Neural cell (in vitro differentiated cells): ENCODE results near the gene TLR9. TPM values are rescaled to one million over a fixed set of nuclear protein-coding genes. Genes with fewer than 3 reads are reported as not detected.

Source experiments
- H2AFZ ChIP-seq: fragments of 200-600, 300-800 bp; sonication (generic), shearing (Covaris generic); 2 replicates; pipeline ENCODE4 v1.6.0; 2014; ENCODE audit warnings: low read depth, mild to moderate bottlenecking, antibody characterized with exemption, low read length, moderate library complexity
- H3F3A ChIP-seq: fragments of 200-600 bp; shearing (Covaris generic); 2 replicates; pipeline ENCODE4 v1.6.1; 2016; ENCODE audit warnings: mild to moderate bottlenecking, moderate library complexity, mixed read lengths, antibody characterized with exemption, low read length; ENCODE audit not compliant: insufficient read depth, poor library complexity, severe bottlenecking
- H3K27ac ChIP-seq: fragments of 200-600, 300-800 bp; sonication (generic), shearing (Covaris generic); 2 replicates; pipeline ENCODE4 v1.5.1; 2014; ENCODE audit warnings: mild to moderate bottlenecking, low read length, moderate library complexity
- H3K27me3 ChIP-seq: fragments of 300-800, 200-600 bp; sonication (generic), shearing (Covaris generic); 2 replicates; pipeline ENCODE4 v1.6.0; 2014; ENCODE audit warnings: mild to moderate bottlenecking, low read depth, low read length, moderate library complexity; ENCODE audit not compliant: insufficient read depth
- H3K36me3 ChIP-seq: fragments of 300-800, 200-600 bp; sonication (generic), shearing (Covaris generic); 2 replicates; pipeline ENCODE4 v1.5.1; 2014; ENCODE audit warnings: mild to moderate bottlenecking, antibody characterized with exemption, low read length, moderate library complexity; ENCODE audit not compliant: insufficient read depth
- H3K4me2 ChIP-seq: fragments of 300-800, 200-600 bp; sonication (generic), shearing (Covaris generic); 2 replicates; pipeline ENCODE4 v1.6.0; 2014; ENCODE audit warnings: mild to moderate bottlenecking, low read length
- H3K4me3 ChIP-seq: fragments of 300-800, 200-600 bp; sonication (generic), shearing (Covaris generic); 2 replicates; pipeline ENCODE4 v1.5.1; 2014; ENCODE audit warnings: mild to moderate bottlenecking, low read length, moderate library complexity
- H3K79me2 ChIP-seq: fragments of 200-600 bp; shearing (Covaris generic); replicated peaks from 2 replicates; pipeline ENCODE4 v1.6.0; 2014; ENCODE audit warnings: mild to moderate bottlenecking, low read length, moderate library complexity; ENCODE audit not compliant: insufficient read depth
- H3K9ac ChIP-seq: fragments of 300-800, 200-600 bp; sonication (generic), shearing (Covaris generic); 2 replicates; pipeline ENCODE4 v1.6.1; 2016; ENCODE audit warnings: mild to moderate bottlenecking, low read length, mixed read lengths
- H3K9me2 ChIP-seq: fragments of 200-600 bp; shearing (Covaris generic); 2 replicates; pipeline ENCODE4 v1.6.1; 2016; ENCODE audit warnings: mild to moderate bottlenecking, low read length, mixed read lengths; ENCODE audit not compliant: insufficient read depth
- H3K9me3 ChIP-seq: fragments of 200-600, 300-800 bp; sonication (generic), shearing (Covaris generic); 2 replicates; pipeline ENCODE4 v1.6.1; 2016; ENCODE audit warnings: mild to moderate bottlenecking, mixed run types, low read length, moderate library complexity, mixed read lengths
- H4K20me1 ChIP-seq: fragments of 200-600 bp; shearing (Covaris generic); 2 replicates; pipeline ENCODE4 v1.6.1; 2016; ENCODE audit warnings: mild to moderate bottlenecking, mixed run types; ENCODE audit not compliant: insufficient read depth
- EP300 ChIP-seq: fragments of 450-650 bp; conservative IDR thresholded peaks from 2 replicates; pipeline ENCODE4 v1.6.1; 2014; ENCODE audit warnings: antibody characterized with exemption, mild to moderate bottlenecking, moderate library complexity; ENCODE audit not compliant: poor library complexity, severe bottlenecking
- EZH2 ChIP-seq: fragments of 200-600, 300-800 bp; shearing (Covaris generic), sonication (generic); IDR thresholded peaks from 2 replicates; pipeline ENCODE4 v1.6.1; 2014; ENCODE audit warnings: antibody characterized with exemption, low read length, borderline replicate concordance, mild to moderate bottlenecking; ENCODE audit not compliant: insufficient read depth, poor library complexity, severe bottlenecking
- MXI1 ChIP-seq: fragments of 450-650 bp; conservative IDR thresholded peaks from 2 replicates; pipeline ENCODE4 v1.6.1; 2014; ENCODE audit warnings: antibody characterized with exemption, mild to moderate bottlenecking; ENCODE audit not compliant: poor library complexity, severe bottlenecking
- POLR2AphosphoS5 ChIP-seq: IDR thresholded peaks from 2 replicates; pipeline ENCODE4 v1.6.1; 2012
- RAD21 ChIP-seq: fragments of 450-650 bp; conservative IDR thresholded peaks from 2 replicates; pipeline ENCODE4 v1.6.1; 2014; ENCODE audit warnings: antibody characterized with exemption, mild to moderate bottlenecking, moderate library complexity
- SMC3 ChIP-seq: fragments of 450-650 bp; conservative IDR thresholded peaks from 2 replicates; pipeline ENCODE4 v1.6.1; 2014; ENCODE audit warnings: antibody characterized with exemption, mild to moderate bottlenecking, moderate library complexity; ENCODE audit not compliant: poor library complexity
- TAF1 ChIP-seq: IDR thresholded peaks from 2 replicates; pipeline ENCODE4 v1.6.1; 2012; ENCODE audit warnings: low read depth
- polyA plus RNA-seq: library from polyadenylated mRNA; depleted of rRNA; stranded (reverse); fragments of >200 nt; gene quantifications from 2 replicates; pipeline ENCODE4 v1.2.3, GENCODE V29; 2014
- TF ChIP-seq, protein P1 (sequence below): IDR thresholded peaks from 2 replicates; pipeline ENCODE4 v1.6.1; 2012; ENCODE audit warnings: borderline replicate concordance
- TF ChIP-seq, protein P2 (sequence below): fragments of 450-650 bp; IDR thresholded peaks from 2 replicates; pipeline ENCODE4 v1.5.1; 2014; ENCODE audit warnings: antibody characterized with exemption, mild to moderate bottlenecking, moderate library complexity; ENCODE audit not compliant: poor library complexity, severe bottlenecking

The TLR9 gene
- polyA plus RNA-seq, 1 donor from 2014 or later = not detected

DNA sequence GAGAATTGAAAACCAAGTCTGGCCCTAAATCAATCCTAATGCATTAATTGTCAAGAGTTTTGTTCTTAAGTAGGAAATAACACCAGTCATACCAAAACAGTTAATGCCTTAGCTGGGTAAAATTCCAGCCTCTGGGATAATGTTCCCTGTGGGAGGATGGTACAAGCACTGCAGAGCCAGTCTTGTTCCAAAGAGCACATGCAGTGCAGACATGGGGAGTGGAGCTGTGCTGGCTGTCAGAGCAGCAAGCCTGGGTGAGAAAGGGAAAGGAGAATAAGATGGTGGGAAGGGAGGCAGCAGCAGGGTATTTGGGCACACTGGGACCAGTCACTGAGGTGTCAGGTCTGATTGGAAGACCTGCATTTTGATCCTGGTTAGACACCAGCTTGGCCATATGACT is 15.4 kb downstream of the TLR9 start:
- Histone ChIP-seq H2AFZ (no peak overlapping the region), H3K9me3 (no peaks in the 10 kb centered on the region), H4K20me1 (no peaks in the 10 kb centered on the region), H3K79me2 (no peaks in the 10 kb centered on the region), H3K4me3 (no peak overlapping the region), H3K27me3 (no peaks in the 10 kb centered on the region), H3K27ac (no peak overlapping the region), H3K9ac (no peak overlapping the region), H3K9me2 (no peaks in the 10 kb centered on the region), H3F3A (no peaks in the 10 kb centered on the region), H3K4me2 (no peak overlapping the region), H3K36me3 (peaks cover 3% of the 10 kb centered on the region)
- TF ChIP-seq MXI1 (no peak), EP300 (no peak), SMC3 (no peak), POLR2AphosphoS5 (no peak), TAF1 (no peak)
- TF ChIP-seq, protein P1, sequence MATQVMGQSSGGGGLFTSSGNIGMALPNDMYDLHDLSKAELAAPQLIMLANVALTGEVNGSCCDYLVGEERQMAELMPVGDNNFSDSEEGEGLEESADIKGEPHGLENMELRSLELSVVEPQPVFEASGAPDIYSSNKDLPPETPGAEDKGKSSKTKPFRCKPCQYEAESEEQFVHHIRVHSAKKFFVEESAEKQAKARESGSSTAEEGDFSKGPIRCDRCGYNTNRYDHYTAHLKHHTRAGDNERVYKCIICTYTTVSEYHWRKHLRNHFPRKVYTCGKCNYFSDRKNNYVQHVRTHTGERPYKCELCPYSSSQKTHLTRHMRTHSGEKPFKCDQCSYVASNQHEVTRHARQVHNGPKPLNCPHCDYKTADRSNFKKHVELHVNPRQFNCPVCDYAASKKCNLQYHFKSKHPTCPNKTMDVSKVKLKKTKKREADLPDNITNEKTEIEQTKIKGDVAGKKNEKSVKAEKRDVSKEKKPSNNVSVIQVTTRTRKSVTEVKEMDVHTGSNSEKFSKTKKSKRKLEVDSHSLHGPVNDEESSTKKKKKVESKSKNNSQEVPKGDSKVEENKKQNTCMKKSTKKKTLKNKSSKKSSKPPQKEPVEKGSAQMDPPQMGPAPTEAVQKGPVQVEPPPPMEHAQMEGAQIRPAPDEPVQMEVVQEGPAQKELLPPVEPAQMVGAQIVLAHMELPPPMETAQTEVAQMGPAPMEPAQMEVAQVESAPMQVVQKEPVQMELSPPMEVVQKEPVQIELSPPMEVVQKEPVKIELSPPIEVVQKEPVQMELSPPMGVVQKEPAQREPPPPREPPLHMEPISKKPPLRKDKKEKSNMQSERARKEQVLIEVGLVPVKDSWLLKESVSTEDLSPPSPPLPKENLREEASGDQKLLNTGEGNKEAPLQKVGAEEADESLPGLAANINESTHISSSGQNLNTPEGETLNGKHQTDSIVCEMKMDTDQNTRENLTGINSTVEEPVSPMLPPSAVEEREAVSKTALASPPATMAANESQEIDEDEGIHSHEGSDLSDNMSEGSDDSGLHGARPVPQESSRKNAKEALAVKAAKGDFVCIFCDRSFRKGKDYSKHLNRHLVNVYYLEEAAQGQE = no peak
- TF ChIP-seq, protein P2, sequence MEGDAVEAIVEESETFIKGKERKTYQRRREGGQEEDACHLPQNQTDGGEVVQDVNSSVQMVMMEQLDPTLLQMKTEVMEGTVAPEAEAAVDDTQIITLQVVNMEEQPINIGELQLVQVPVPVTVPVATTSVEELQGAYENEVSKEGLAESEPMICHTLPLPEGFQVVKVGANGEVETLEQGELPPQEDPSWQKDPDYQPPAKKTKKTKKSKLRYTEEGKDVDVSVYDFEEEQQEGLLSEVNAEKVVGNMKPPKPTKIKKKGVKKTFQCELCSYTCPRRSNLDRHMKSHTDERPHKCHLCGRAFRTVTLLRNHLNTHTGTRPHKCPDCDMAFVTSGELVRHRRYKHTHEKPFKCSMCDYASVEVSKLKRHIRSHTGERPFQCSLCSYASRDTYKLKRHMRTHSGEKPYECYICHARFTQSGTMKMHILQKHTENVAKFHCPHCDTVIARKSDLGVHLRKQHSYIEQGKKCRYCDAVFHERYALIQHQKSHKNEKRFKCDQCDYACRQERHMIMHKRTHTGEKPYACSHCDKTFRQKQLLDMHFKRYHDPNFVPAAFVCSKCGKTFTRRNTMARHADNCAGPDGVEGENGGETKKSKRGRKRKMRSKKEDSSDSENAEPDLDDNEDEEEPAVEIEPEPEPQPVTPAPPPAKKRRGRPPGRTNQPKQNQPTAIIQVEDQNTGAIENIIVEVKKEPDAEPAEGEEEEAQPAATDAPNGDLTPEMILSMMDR = no peak

DNA sequence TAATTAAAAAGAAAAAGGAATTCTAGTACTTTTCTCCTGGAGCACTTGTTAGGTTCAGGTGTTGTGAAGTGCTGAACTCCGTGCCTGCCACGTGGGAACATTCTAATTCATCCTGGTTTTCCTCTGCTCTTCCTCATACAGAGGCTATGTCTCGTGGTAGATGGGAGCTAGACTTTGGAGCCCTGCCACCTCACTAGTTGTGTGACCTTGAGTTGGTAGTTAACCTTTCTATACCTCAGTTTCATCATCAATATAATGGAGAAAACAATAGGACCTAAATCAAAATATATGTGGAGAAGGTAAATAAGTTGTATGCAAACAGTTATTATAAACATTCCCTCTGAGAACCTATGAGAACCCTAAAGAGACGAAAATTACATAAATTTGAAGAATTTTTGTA is 16.9 kb downstream of the TLR9 start:
- Histone ChIP-seq H3K79me2 (no peaks in the 10 kb centered on the region), H3K9ac (no peak overlapping the region), H3F3A (no peaks in the 10 kb centered on the region), H4K20me1 (no peaks in the 10 kb centered on the region), H3K36me3 (peaks cover 3% of the 10 kb centered on the region), H3K4me2 (no peak overlapping the region), H3K4me3 (no peak overlapping the region), H3K27ac (no peak overlapping the region), H3K9me2 (no peaks in the 10 kb centered on the region), H3K27me3 (no peaks in the 10 kb centered on the region), H3K9me3 (no peaks in the 10 kb centered on the region), H2AFZ (no peak overlapping the region)
- TF ChIP-seq EZH2 = no peak
- TF ChIP-seq, protein P1 = no peak
- TF ChIP-seq RAD21 = no peak
- TF ChIP-seq EP300 = no peak
- no peak for TF ChIP-seq MXI1
- no peak for TF ChIP-seq POLR2AphosphoS5
- TF ChIP-seq SMC3 = no peak
